HEK293 (cell line): ENCODE measurements around the gene RMND5B.

Experiments used
- CTCF ChIA-PET: fragments of 350-600 bp; formaldehyde crosslinking; extraction: SDS; loops from one replicate; lab custom pipeline; 2021; ENCODE audit warnings: antibody characterized with exemption; lab: Yijun Ruan, JAX
- POLR2A ChIA-PET: fragments of 300-600 bp; formaldehyde crosslinking; extraction: SDS; loops from one replicate; lab custom pipeline; 2020; ENCODE audit warnings: antibody characterized with exemption, inconsistent platforms; lab: Yijun Ruan, JAX
- H3K27ac ChIP-seq: fragments of 200-500 bp; sonication (Bioruptor generic); 2 replicates; pipeline ENCODE4 v1.5.1; 2014; ENCODE audit warnings: low read depth, low read length, control low read depth, inconsistent platforms; ENCODE audit errors: extremely low read depth
- H3K36me3 ChIP-seq, 2 experiments: fragments of 200-500 bp in 1 of 2; sonication (Bioruptor generic) in 1 of 2; 1 replicate in 1 of 2; 2 replicates in 1 of 2; pipeline ENCODE4 v1.5.1; 2014 to 2017; ENCODE audit warnings: inconsistent platforms in 2 of 2, low read length in 2 of 2; ENCODE audit not compliant: control insufficient read depth in 2 of 2, insufficient read depth in 1 of 2
- H3K4me1 ChIP-seq: fragments of 200-500 bp; sonication (Bioruptor generic); 2 replicates; pipeline ENCODE4 v1.5.1; 2014; ENCODE audit warnings: mild to moderate bottlenecking, low read length, inconsistent platforms; ENCODE audit not compliant: control insufficient read depth, insufficient read depth
- H3K4me3 ChIP-seq: 2 replicates; pipeline ENCODE4 v1.5.1; 2011; ENCODE audit warnings: low read depth, mild to moderate bottlenecking, control low read depth, low read length, moderate library complexity
- H3K9me3 ChIP-seq: fragments of 200-500 bp; sonication (Bioruptor generic); 2 replicates; pipeline ENCODE4 v1.5.1; 2014; ENCODE audit warnings: low read depth, low read length, inconsistent platforms; ENCODE audit not compliant: control insufficient read depth, insufficient read depth
- MEIS1 ChIP-seq: sonication (generic); formaldehyde crosslinking; IDR thresholded peaks from 2 replicates; pipeline ENCODE4 v1.8.1; 2022; ENCODE audit warnings: missing genetic modification reagents, mild to moderate bottlenecking, borderline replicate concordance
- PBX3 ChIP-seq: sonication (generic); formaldehyde crosslinking; IDR thresholded peaks from 2 replicates; pipeline ENCODE4 v1.8.1; 2022; ENCODE audit warnings: mild to moderate bottlenecking, moderate library complexity, missing genetic modification reagents
- REPIN1 ChIP-seq: fragments of 450-650 bp; formaldehyde crosslinking; IDR thresholded peaks from 2 replicates; pipeline ENCODE4 v1.5.1; 2017; ENCODE audit warnings: missing biosample characterization, missing genetic modification characterization, low read depth
- ZBTB1 ChIP-seq: fragments of 450-650 bp; formaldehyde crosslinking; IDR thresholded peaks from 2 replicates; pipeline ENCODE4 v1.5.1; 2016; ENCODE audit warnings: missing biosample characterization, missing genetic modification characterization
- ZBTB11 ChIP-seq: fragments of 450-650 bp; formaldehyde crosslinking; conservative IDR thresholded peaks from 2 replicates; pipeline ENCODE4 v1.5.1; 2016; ENCODE audit warnings: low read depth, missing biosample characterization, missing genetic modification characterization
- ZBTB20 ChIP-seq: fragments of 450-650 bp; formaldehyde crosslinking; IDR thresholded peaks from 2 replicates; pipeline ENCODE4 v1.5.1; 2016; ENCODE audit warnings: missing biosample characterization, missing genetic modification characterization
- ZBTB21 ChIP-seq: fragments of 450-650 bp; formaldehyde crosslinking; IDR thresholded peaks from 2 replicates; pipeline ENCODE4 v1.5.1; 2017; ENCODE audit warnings: missing biosample characterization, missing genetic modification characterization
- ZBTB48 ChIP-seq: fragments of 450-650 bp; formaldehyde crosslinking; IDR thresholded peaks from 2 replicates; pipeline ENCODE4 v1.5.1; 2016; ENCODE audit warnings: missing biosample characterization, missing genetic modification characterization
- ZBTB8A ChIP-seq: fragments of 450-650 bp; formaldehyde crosslinking; IDR thresholded peaks from 2 replicates; pipeline ENCODE4 v1.5.1; 2016; ENCODE audit warnings: missing biosample characterization, missing genetic modification characterization
- ZFP69B ChIP-seq: fragments of 450-650 bp; formaldehyde crosslinking; IDR thresholded peaks from 2 replicates; pipeline ENCODE4 v1.5.1; 2016; ENCODE audit warnings: missing biosample characterization, missing genetic modification characterization
- ZNF112 ChIP-seq: fragments of 450-650 bp; formaldehyde crosslinking; IDR thresholded peaks from 2 replicates; pipeline ENCODE4 v1.5.0; 2017; ENCODE audit warnings: missing biosample characterization, missing genetic modification characterization
- ZNF16 ChIP-seq: fragments of 450-650 bp; formaldehyde crosslinking; IDR thresholded peaks from 2 replicates; pipeline ENCODE4 v1.5.1; 2016; ENCODE audit warnings: low read depth, missing biosample characterization, missing genetic modification characterization
- ZNF169 ChIP-seq: fragments of 450-650 bp; formaldehyde crosslinking; IDR thresholded peaks from 2 replicates; pipeline ENCODE4 v1.5.1; 2016; ENCODE audit warnings: missing biosample characterization, missing genetic modification characterization
- ZNF223 ChIP-seq: fragments of 450-650 bp; formaldehyde crosslinking; IDR thresholded peaks from 2 replicates; pipeline ENCODE4 v1.5.1; 2016; ENCODE audit warnings: missing biosample characterization, missing genetic modification characterization
- ZNF280C ChIP-seq: fragments of 450-650 bp; formaldehyde crosslinking; IDR thresholded peaks from 2 replicates; pipeline ENCODE4 v1.5.1; 2016; ENCODE audit warnings: missing biosample characterization, missing genetic modification characterization
- ZNF354C ChIP-seq: fragments of 450-650 bp; formaldehyde crosslinking; IDR thresholded peaks from 2 replicates; pipeline ENCODE4 v1.5.1; 2016; ENCODE audit warnings: missing biosample characterization, missing genetic modification characterization, low read depth, borderline replicate concordance
- ZNF362 ChIP-seq: fragments of 450-650 bp; formaldehyde crosslinking; IDR thresholded peaks from 2 replicates; pipeline ENCODE4 v1.5.1; 2016; ENCODE audit warnings: missing biosample characterization, missing genetic modification characterization
- ZNF48 ChIP-seq: fragments of 450-650 bp; formaldehyde crosslinking; IDR thresholded peaks from 2 replicates; pipeline ENCODE4 v1.5.1; 2016; ENCODE audit warnings: missing biosample characterization, missing genetic modification characterization
- ZNF585B ChIP-seq: fragments of 450-650 bp; formaldehyde crosslinking; IDR thresholded peaks from 2 replicates; pipeline ENCODE4 v1.5.1; 2016; ENCODE audit warnings: missing biosample characterization, missing genetic modification characterization
- ZNF621 ChIP-seq: fragments of 450-650 bp; formaldehyde crosslinking; IDR thresholded peaks from 2 replicates; pipeline ENCODE4 v1.5.1; 2017; ENCODE audit warnings: missing biosample characterization, missing genetic modification characterization

Gene RMND5B

GRCh38 chr5:178136990-178137389, 6.2 kb downstream of the RMND5B start (continued):
- no peak for TF ChIP-seq ZNF112 (tag by site-specific recombination)
- no peak for TF ChIP-seq ZNF585B
- TF ChIP-seq REPIN1 (tag by site-specific recombination) = no peak
- TF ChIP-seq MEIS1 = no peak
- no peak for TF ChIP-seq ZBTB20 (tag by site-specific recombination)
- no peak for TF ChIP-seq ZBTB8A (tag by site-specific recombination)
- TF ChIP-seq ZNF354C (tag by site-specific recombination) = no peak
- TF ChIP-seq ZNF223 (tag by site-specific recombination) = no peak

- H3K9me3 ChIP-seq = no peaks in the 10 kb centered on the region
- TF ChIP-seq ZNF621 (tag by site-specific recombination) = no peak
- TF ChIP-seq ZBTB21 (tag by site-specific recombination) = no peak
- TF ChIP-seq ZNF169 = no peak
- TF ChIP-seq ZFP69B = no peak
- H3K4me3 ChIP-seq = no peak overlapping the region
- H3K27ac ChIP-seq = no peak overlapping the region
- POLR2A ChIA-PET = interaction anchor here (0.6 to 1.4 kb wide), 5 partner anchors 9 to 25 kb away, joined by 3 to 4 read pairs (median 3); partner anchors contain the start of genes N4BP3 and NHP2
- H3K36me3 ChIP-seq = peaks cover 55 to 80% of the 10 kb centered on the region in 2 experiments
- CTCF ChIA-PET = interaction anchor here (0.7 to 3.3 kb wide), 3 partner anchors 8 to 17 kb away, joined by 4 to 18 read pairs (median 13); no protein-coding TSS in a partner anchor
- H3K4me1 ChIP-seq = no peaks in the 10 kb centered on the region
These were observed 7.2 kb downstream of the RMND5B start for GRCh38 chr5:178137991-178138390.

- no peaks in the 10 kb centered on the region for H3K9me3 ChIP-seq
- peaks cover 59 to 84% of the 10 kb centered on the region in 2 experiments for H3K36me3 ChIP-seq
- H3K27ac ChIP-seq = no peak overlapping the region
- H3K4me1 ChIP-seq = no peaks in the 10 kb centered on the region
- ChIA-PET CTCF (interaction anchor here (1.1 to 2.3 kb wide), 2 partner anchors 21 to 65 kb away, joined by 6 to 14 read pairs; no protein-coding TSS in a partner anchor), POLR2A (interaction anchor here (1.0 kb wide), 2 partner anchors 12 to 62 kb away, joined by 3 to 4 read pairs; partner anchors contain the start of gene NHP2)
- H3K4me3 ChIP-seq = no peak overlapping the region
- TF ChIP-seq ZBTB48 (tag by site-specific recombination) = no peak
- no peak for TF ChIP-seq ZNF362 (tag by site-specific recombination)
- TF ChIP-seq ZNF16 (tag by site-specific recombination) = no peak
- TF ChIP-seq ZBTB1 (tag by site-specific recombination) = no peak
- TF ChIP-seq ZNF280C (tag by site-specific recombination) = no peak
- no peak for TF ChIP-seq PBX3 (CRISPR knock-in tag)
- no peak for TF ChIP-seq ZNF48 (tag by site-specific recombination)
- no peak for TF ChIP-seq ZBTB11 (tag by site-specific recombination)
These were observed 10.7 kb downstream of the RMND5B start for GRCh38 chr5:178141550-178141949.
